ENCODE measurements around the gene MIP.

The MIP gene

DNA sequence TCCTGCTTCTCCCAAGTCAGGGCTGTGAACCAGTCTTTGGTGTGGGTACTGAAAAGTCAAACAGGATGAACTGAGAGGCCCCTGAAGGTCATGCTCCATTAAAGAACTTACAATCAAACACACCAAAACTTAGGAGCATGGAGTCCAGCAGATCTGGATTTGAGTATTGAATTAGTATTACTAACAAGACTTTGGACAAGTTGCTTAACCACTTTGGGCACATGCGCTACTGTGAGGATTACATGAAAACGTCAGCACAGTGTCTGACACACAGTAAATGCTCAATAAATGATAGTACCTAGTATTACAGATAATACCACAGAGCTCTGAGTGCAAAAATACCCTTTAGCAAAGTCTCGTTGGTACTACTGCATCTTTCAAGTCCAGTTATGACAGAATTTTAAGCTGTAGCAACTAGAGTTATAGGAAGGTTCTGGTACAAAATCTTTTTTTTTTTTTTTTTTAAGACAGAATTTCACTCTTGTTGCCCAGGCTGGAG lies 28.5 kb downstream of the MIP start:
- DNase-seq = no peak
- H2BK5ac ChIP-seq (ENCODE audit: low read depth, low read length, poor library complexity) = no peak overlapping the region
- no peaks in the 10 kb centered on the region for H3K4me1 ChIP-seq (ENCODE audit: control insufficient read depth in 1 of 2, insufficient read depth in 2 of 2, low read length in 2 of 2)
- no peak overlapping the region for H2AK5ac ChIP-seq (ENCODE audit: low read length)
- no peak overlapping the region for H3K18ac ChIP-seq (ENCODE audit: low read length)
- no peak overlapping the region for H4K8ac ChIP-seq (ENCODE audit: low read depth, low read length)
- no CpG with 5 or more reads among the region's 3 CpGs for WGBS (ENCODE audit: extremely low coverage, insufficient coverage, insufficient read length)
- no peak overlapping the region for H3K4me3 ChIP-seq (ENCODE audit: low read depth, low read length)
- peaks cover 44 to 62% of the 10 kb centered on the region in 2 experiments for H3K36me3 ChIP-seq (ENCODE audit: control insufficient read depth in 1 of 2, insufficient read depth in 2 of 2, low read length in 2 of 2)
- no peak overlapping the region for H3K4ac ChIP-seq (ENCODE audit: low read depth, low read length)
- H3K9ac ChIP-seq (ENCODE audit: low read length) = no peak overlapping the region
- no peak overlapping the region for H3K23ac ChIP-seq (ENCODE audit: low read length)
- H3K14ac ChIP-seq (ENCODE audit: low read length) = no peak overlapping the region
- H3K4me2 ChIP-seq (ENCODE audit: low read length) = no peak overlapping the region
- no peak overlapping the region for H2BK12ac ChIP-seq (ENCODE audit: low read length)
- no peak overlapping the region for H4K91ac ChIP-seq (ENCODE audit: low read depth, low read length)
- H3K9me3 ChIP-seq (ENCODE audit: insufficient read depth, low read depth, low read length) = peaks cover 6% of the 10 kb centered on the region
- H3K79me1 ChIP-seq (ENCODE audit: low read length) = no peaks in the 10 kb centered on the region
- H3K27ac ChIP-seq (ENCODE audit: low read depth, low read length) = no peak overlapping the region
- H3K79me2 ChIP-seq (ENCODE audit: control insufficient read depth, insufficient read depth, low read length, poor library complexity) = no peaks in the 10 kb centered on the region
- H2AFZ ChIP-seq (ENCODE audit: insufficient read depth, low read length, poor library complexity) = no peak overlapping the region
- no peak overlapping the region for H2BK120ac ChIP-seq (ENCODE audit: insufficient read depth, low read length, poor library complexity)
- H4K12ac ChIP-seq (ENCODE audit: low read depth, low read length) = no peak overlapping the region
- H3K27me3 ChIP-seq (ENCODE audit: insufficient read depth, low read length) = no peaks in the 10 kb centered on the region

DNA sequence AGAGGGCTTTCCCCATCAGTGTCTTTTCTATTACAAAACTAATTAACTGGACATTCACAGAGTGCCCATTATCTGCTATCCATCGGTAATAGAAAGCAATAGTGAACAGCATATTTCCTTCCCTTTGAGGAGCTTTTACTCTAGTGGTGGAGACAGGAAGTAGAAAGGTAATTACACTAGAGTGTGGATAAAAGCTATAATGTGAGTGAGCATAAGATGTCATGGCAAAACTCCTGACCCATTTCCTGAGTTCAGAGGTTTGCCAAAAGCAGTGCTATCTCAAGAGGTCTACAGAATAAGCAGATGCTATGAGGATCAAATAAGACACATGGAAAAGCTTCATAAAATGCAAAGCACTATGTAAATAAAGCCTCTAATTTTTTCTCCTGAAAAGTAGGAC lies 29.3 kb downstream of the MIP start:
- Histone ChIP-seq H3K9me3 (ENCODE audit: insufficient read depth, low read depth, low read length) (peaks cover 6% of the 10 kb centered on the region), H3K27ac (ENCODE audit: low read depth, low read length) (no peak overlapping the region), H2AFZ (ENCODE audit: insufficient read depth, low read length, poor library complexity) (no peak overlapping the region), H3K4me3 (ENCODE audit: low read depth, low read length) (no peak overlapping the region), H4K91ac (ENCODE audit: low read depth, low read length) (no peak overlapping the region), H3K4ac (ENCODE audit: low read depth, low read length) (no peak overlapping the region), H3K4me2 (ENCODE audit: low read length) (no peak overlapping the region), H3K27me3 (ENCODE audit: insufficient read depth, low read length) (no peaks in the 10 kb centered on the region), H3K79me2 (ENCODE audit: control insufficient read depth, insufficient read depth, low read length, poor library complexity) (no peaks in the 10 kb centered on the region), H3K4me1 (ENCODE audit: control insufficient read depth in 1 of 2, insufficient read depth in 2 of 2, low read length in 2 of 2) (no peaks in the 10 kb centered on the region), H3K36me3 (ENCODE audit: control insufficient read depth in 1 of 2, insufficient read depth in 2 of 2, low read length in 2 of 2) (peaks cover 48 to 63% of the 10 kb centered on the region in 2 experiments), H2BK12ac (ENCODE audit: low read length) (no peak overlapping the region), H4K8ac (ENCODE audit: low read depth, low read length) (no peak overlapping the region), H3K18ac (ENCODE audit: low read length) (no peak overlapping the region), H4K12ac (ENCODE audit: low read depth, low read length) (no peak overlapping the region), H3K79me1 (ENCODE audit: low read length) (no peaks in the 10 kb centered on the region), H2BK5ac (ENCODE audit: low read depth, low read length, poor library complexity) (no peak overlapping the region), H2AK5ac (ENCODE audit: low read length) (no peak overlapping the region), H3K9ac (ENCODE audit: low read length) (no peak overlapping the region), H3K14ac (ENCODE audit: low read length) (no peak overlapping the region), H2BK120ac (ENCODE audit: insufficient read depth, low read length, poor library complexity) (no peak overlapping the region), H3K23ac (ENCODE audit: low read length) (no peak overlapping the region)
- no peak for DNase-seq
- WGBS (ENCODE audit: extremely low coverage, insufficient coverage, insufficient read length) = no CpG with 5 or more reads among the region's 1 CpG

DNA sequence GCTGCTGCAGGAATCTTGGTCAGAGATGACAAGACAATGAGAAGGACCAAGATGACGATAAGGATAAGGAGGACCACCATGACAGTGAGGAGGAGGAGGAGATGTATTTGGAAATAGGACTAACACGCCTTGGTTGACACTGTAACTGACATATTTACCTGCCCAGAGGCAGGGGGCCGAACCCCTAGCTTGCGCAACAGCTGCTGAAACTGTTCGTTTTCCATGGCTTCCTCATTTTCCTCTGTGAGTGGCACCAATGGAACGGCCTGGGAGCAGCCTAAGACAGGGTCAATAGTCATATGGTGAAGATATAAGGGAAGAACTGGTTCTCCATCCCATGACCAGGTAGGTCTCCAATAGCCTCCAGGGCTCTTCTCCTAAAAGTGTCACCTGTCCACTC lies 34.0 kb downstream of the MIP start:
- H4K12ac ChIP-seq (ENCODE audit: low read depth, low read length) = no peak overlapping the region
- H2AK5ac ChIP-seq (ENCODE audit: low read length) = no peak overlapping the region
- no peaks in the 10 kb centered on the region for H3K79me1 ChIP-seq (ENCODE audit: low read length)
- H2BK12ac ChIP-seq (ENCODE audit: low read length) = no peak overlapping the region
- no peak overlapping the region for H3K27ac ChIP-seq (ENCODE audit: low read depth, low read length)
- H3K4me2 ChIP-seq (ENCODE audit: low read length) = no peak overlapping the region
- H3K4me3 ChIP-seq (ENCODE audit: low read depth, low read length) = no peak overlapping the region
- DNase-seq = peak; percentile 57 to 62
- no peaks in the 10 kb centered on the region for H3K4me1 ChIP-seq (ENCODE audit: control insufficient read depth in 1 of 2, insufficient read depth in 2 of 2, low read length in 2 of 2)
- no peak overlapping the region for H2BK5ac ChIP-seq (ENCODE audit: low read depth, low read length, poor library complexity)
- no peaks in the 10 kb centered on the region for H3K27me3 ChIP-seq (ENCODE audit: insufficient read depth, low read length)
- peaks cover 3% of the 10 kb centered on the region for H3K9me3 ChIP-seq (ENCODE audit: insufficient read depth, low read depth, low read length)
- H2AFZ ChIP-seq (ENCODE audit: insufficient read depth, low read length, poor library complexity) = no peak overlapping the region
- no peak overlapping the region for H3K23ac ChIP-seq (ENCODE audit: low read length)
- no peak overlapping the region for H2BK120ac ChIP-seq (ENCODE audit: insufficient read depth, low read length, poor library complexity)
- WGBS (ENCODE audit: extremely low coverage, insufficient coverage, insufficient read length) = no CpG with 5 or more reads among the region's 6 CpGs
- H3K79me2 ChIP-seq (ENCODE audit: control insufficient read depth, insufficient read depth, low read length, poor library complexity) = no peaks in the 10 kb centered on the region
- no peak overlapping the region for H3K14ac ChIP-seq (ENCODE audit: low read length)
- no peak overlapping the region for H3K9ac ChIP-seq (ENCODE audit: low read length)
- peaks cover 47 to 58% of the 10 kb centered on the region in 2 experiments for H3K36me3 ChIP-seq (ENCODE audit: control insufficient read depth in 1 of 2, insufficient read depth in 2 of 2, low read length in 2 of 2)
- H3K18ac ChIP-seq (ENCODE audit: low read length) = no peak overlapping the region
- no peak overlapping the region for H4K8ac ChIP-seq (ENCODE audit: low read depth, low read length)
- no peak overlapping the region for H4K91ac ChIP-seq (ENCODE audit: low read depth, low read length)
- no peak overlapping the region for H3K4ac ChIP-seq (ENCODE audit: low read depth, low read length)

DNA sequence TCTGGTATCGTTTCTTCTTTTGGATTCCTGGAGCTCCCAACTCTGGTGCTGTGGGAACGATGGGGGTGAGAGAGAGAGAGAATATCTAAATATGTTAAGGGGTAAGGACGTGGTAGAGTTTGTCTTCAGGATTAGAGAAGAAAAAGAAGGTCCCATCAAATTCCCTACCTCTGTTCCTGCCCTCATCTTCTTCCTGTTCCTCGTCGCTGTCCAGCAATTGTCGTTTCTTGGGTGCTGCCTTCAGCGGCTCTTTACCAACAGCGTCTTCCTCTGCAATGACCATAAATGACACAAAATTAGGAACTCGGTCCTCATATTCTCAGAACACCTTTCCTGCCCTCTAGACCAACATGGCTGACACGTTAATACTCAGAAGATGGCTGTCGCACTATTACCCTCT lies 36.7 kb downstream of the MIP start:
- Histone ChIP-seq H2AK5ac (ENCODE audit: low read length) (no peak overlapping the region), H3K4me1 (ENCODE audit: control insufficient read depth in 1 of 2, insufficient read depth in 2 of 2, low read length in 2 of 2) (no peaks in the 10 kb centered on the region), H3K27ac (ENCODE audit: low read depth, low read length) (no peak overlapping the region), H2BK12ac (ENCODE audit: low read length) (no peak overlapping the region), H3K36me3 (ENCODE audit: control insufficient read depth in 1 of 2, insufficient read depth in 2 of 2, low read length in 2 of 2) (peaks cover 35 to 53% of the 10 kb centered on the region in 2 experiments), H3K4ac (ENCODE audit: low read depth, low read length) (no peak overlapping the region), H3K27me3 (ENCODE audit: insufficient read depth, low read length) (no peaks in the 10 kb centered on the region), H3K9ac (ENCODE audit: low read length) (no peak overlapping the region), H4K91ac (ENCODE audit: low read depth, low read length) (no peak overlapping the region), H3K14ac (ENCODE audit: low read length) (no peak overlapping the region), H2AFZ (ENCODE audit: insufficient read depth, low read length, poor library complexity) (no peak overlapping the region), H3K23ac (ENCODE audit: low read length) (no peak overlapping the region), H3K4me3 (ENCODE audit: low read depth, low read length) (no peak overlapping the region), H2BK5ac (ENCODE audit: low read depth, low read length, poor library complexity) (no peak overlapping the region), H4K8ac (ENCODE audit: low read depth, low read length) (no peak overlapping the region), H3K79me1 (ENCODE audit: low read length) (no peaks in the 10 kb centered on the region), H4K12ac (ENCODE audit: low read depth, low read length) (no peak overlapping the region), H2BK120ac (ENCODE audit: insufficient read depth, low read length, poor library complexity) (no peak overlapping the region), H3K9me3 (ENCODE audit: insufficient read depth, low read depth, low read length) (no peaks in the 10 kb centered on the region), H3K4me2 (ENCODE audit: low read length) (no peak overlapping the region), H3K18ac (ENCODE audit: low read length) (no peak overlapping the region), H3K79me2 (ENCODE audit: control insufficient read depth, insufficient read depth, low read length, poor library complexity) (no peaks in the 10 kb centered on the region)
- no peak for DNase-seq
- no CpG with 5 or more reads among the region's 11 CpGs for WGBS (ENCODE audit: extremely low coverage, insufficient coverage, insufficient read length)
